GM12878 (cell line): Measurements from ENCODE around the gene TMPRSS11D. TPM values are rescaled to one million over a fixed set of nuclear protein-coding genes. Genes with fewer than 3 reads are reported as not detected.
A peak's percentile ranks its signal among the peaks of the same experiment; 100 is the strongest.

Source experiments
- ATAC-seq: fragments of 200-7000 bp; cut with Tn5 transposase; 3 replicates; pipeline ENCODE4 v1.9.1; 2020; ENCODE audit warnings: mild to moderate bottlenecking, moderate library complexity
- BruUV-seq: library from RNA; stranded (reverse); fragments of 400-500 nt; replicated peaks from 2 replicates; lab custom pipeline; 2021; lab: Mats Ljungman, UMichigan
- CTCF ChIA-PET: fragments of 300-600 bp; sonication (Branson Sonifier 250); formaldehyde crosslinking; extraction: SDS; loops from one replicate; lab custom pipeline; 2021; ENCODE audit warnings: inconsistent platforms; lab: Yijun Ruan, JAX
- POLR2A ChIA-PET: fragments of 350-600 bp; formaldehyde crosslinking; extraction: SDS; loops from one replicate; lab custom pipeline; 2021; ENCODE audit warnings: inconsistent platforms; lab: Charles Lee
- RAD21 ChIA-PET: fragments of 300-600 bp; sonication (Branson Sonifier 250); formaldehyde crosslinking; loops from one replicate; lab custom pipeline; 2023; ENCODE audit warnings: antibody characterized with exemption; ENCODE audit not compliant: unreplicated experiment; lab: Charles Lee
- SMC1A ChIA-PET: fragments of 300-600 bp; sonication (Branson Sonifier 250); formaldehyde crosslinking; loops from one replicate; lab custom pipeline; 2023; ENCODE audit not compliant: unreplicated experiment, uncharacterized antibody; lab: Charles Lee
- DNase-seq: peaks from one replicate; pipeline ENCODE4 v3.0.0-alpha.2; 2011; ENCODE audit warnings: low read depth, low spot score
- FAIRE-seq: peaks from 3 replicates; lab custom pipeline; 2011; peaks lifted over from hg19 to GRCh38; lab: Jason Lieb, UNC
- H2AFZ ChIP-seq: 2 replicates; pipeline ENCODE4 v1.6.0; 2011; ENCODE audit warnings: low read depth, low read length, control low read depth; ENCODE audit not compliant: control insufficient read depth
- H3K27ac ChIP-seq: 2 replicates; pipeline ENCODE4 v1.5.1; 2011; ENCODE audit warnings: control low read depth; ENCODE audit not compliant: control insufficient read depth, insufficient read depth
- H3K27me3 ChIP-seq, 2 experiments: replicated peaks in 1 of 2; 2 replicates each; pipeline versions ENCODE4 v1.6.0 to v1.6.1; 2011; ENCODE audit warnings: low read length in 1 of 2; ENCODE audit not compliant: control insufficient read depth in 2 of 2, insufficient read depth in 2 of 2
- H3K36me3 ChIP-seq, 2 experiments: 2 replicates each; pipeline ENCODE4 v1.5.1; 2011; ENCODE audit warnings: low read length in 1 of 2; ENCODE audit not compliant: control insufficient read depth in 2 of 2, insufficient read depth in 2 of 2
- H3K4me1 ChIP-seq: 2 replicates; pipeline ENCODE4 v1.6.1; 2011; ENCODE audit warnings: mild to moderate bottlenecking, low read length, moderate library complexity, mixed read lengths; ENCODE audit not compliant: control insufficient read depth, insufficient read depth
- H3K4me2 ChIP-seq: 2 replicates; pipeline ENCODE4 v1.6.0; 2011; ENCODE audit warnings: control low read depth; ENCODE audit not compliant: control insufficient read depth, insufficient read depth
- H3K4me3 ChIP-seq: fragments of 200-600 bp; sonication (generic); 2 replicates; pipeline ENCODE4 v1.5.1; 2016
- H3K79me2 ChIP-seq: 2 replicates; pipeline ENCODE4 v1.6.0; 2011; ENCODE audit warnings: low read length; ENCODE audit not compliant: control insufficient read depth, insufficient read depth
- H3K9ac ChIP-seq: 2 replicates; pipeline ENCODE4 v1.8.0; 2011; ENCODE audit warnings: low read length, control low read depth, mixed read lengths; ENCODE audit not compliant: control insufficient read depth, insufficient read depth
- H3K9me3 ChIP-seq: replicated peaks from 3 replicates; pipeline ENCODE4 v1.5.1; 2011; ENCODE audit warnings: mild to moderate bottlenecking, low read length; ENCODE audit not compliant: control insufficient read depth, insufficient read depth
- H4K20me1 ChIP-seq: 2 replicates; pipeline ENCODE4 v1.6.0; 2011; ENCODE audit not compliant: control insufficient read depth, insufficient read depth
- E2F4 ChIP-seq: IDR thresholded peaks from 2 replicates; pipeline ENCODE4 v1.6.1; 2012; ENCODE audit warnings: low read depth, low read length, improper control_type of control experiment
- RAD21 ChIP-seq: IDR thresholded peaks from 2 replicates; pipeline ENCODE4 v1.6.1; 2011; ENCODE audit warnings: mild to moderate bottlenecking, low read depth, low read length, moderate library complexity; ENCODE audit not compliant: insufficient read depth
- SMC3 ChIP-seq: IDR thresholded peaks from 2 replicates; pipeline ENCODE4 v1.6.1; 2011; ENCODE audit warnings: low read length, improper control_type of control experiment, borderline replicate concordance
- WGBS: methylation state at CpG from one replicate; pipeline ENCODE4 v1.1.6; 2016; ENCODE audit warnings: low lambda C conversion rate; ENCODE audit not compliant: insufficient replicate concordance, insufficient coverage; ENCODE audit errors: missing lambda C conversion rate; 5-methylcytosine and 5-hydroxymethylcytosine counted together
- in situ Hi-C: fragments of 300-500 bp; cut with MboI; formaldehyde crosslinking; loops from 9 replicates; pipeline ENCODE4 v1.14.3; 2018; ENCODE audit warnings: mixed read lengths
- intact Hi-C: fragments of 100-400 bp; cut with micrococcal nuclease; formaldehyde crosslinking; loops from one replicate; pipeline ENCODE4 v1.14.2; 2022; ENCODE audit not compliant: unreplicated experiment
- polyA plus RNA-seq, 11 experiments: library from polyadenylated mRNA; depleted of rRNA in 4 of 11; unstranded in 6 of 11; stranded (reverse) in 5 of 11; fragments of >200 nt; fragmentation: Nextera tagmentation in 4 of 11; fragmentation: Illumina TruSeq in 1 of 11; extraction: Ambion mirVana in 4 of 11; extraction: Trizol in 1 of 11; gene quantifications; 1 replicate in 1 of 11; 2 replicates in 10 of 11; pipeline versions ENCODE4 v1.2.1 to v1.2.3, GENCODE V29; 2011 to 2016; ENCODE audit warnings: inconsistent platforms in 2 of 11, missing spikeins in 2 of 11, low read depth in 1 of 11
- total RNA-seq, 4 experiments: library from RNA; depleted of rRNA in 3 of 4; stranded (reverse); fragments of >200 nt in 3 of 4; fragmentation: Illumina TruSeq in 1 of 4; extraction: Trizol in 1 of 4; gene quantifications; 2 replicates each; pipeline versions ENCODE4 v1.2.1 to v1.2.3, GENCODE V29; 2013 to 2021
- TF ChIP-seq, protein P1 (sequence below), 3 experiments: IDR thresholded peaks in 2 of 3; conservative IDR thresholded peaks in 1 of 3; 2 replicates each; pipeline ENCODE4 v1.5.1; 2011; ENCODE audit warnings: low read depth in 3 of 3, low read length in 3 of 3, mild to moderate bottlenecking in 3 of 3, control low read depth in 2 of 3, moderate library complexity in 2 of 3, inconsistent platforms in 1 of 3, mixed read lengths in 1 of 3; ENCODE audit not compliant: control insufficient read depth in 2 of 3, insufficient read depth in 1 of 3; ENCODE audit errors: extremely low read depth in 1 of 3

TMPRSS11D gene
- total and polyA plus RNA-seq, 10 of the 15 experiments (the other 5 are each of a cell fraction or from before 2014, with no cell fraction given): not detected

GRCh38 chr4:67909905-67910584, 26.2 kb upstream of the TMPRSS11D start:
- FAIRE-seq (peak; percentile 41), DNase-seq (no peak), ATAC-seq (peak; percentile 40; the same call in 1 of the 3 replicates)
- WGBS: 8% methylated on average over 6 of the region's 6 CpGs
- no peak overlapping the region for H3K4me2 ChIP-seq
- in situ Hi-C loops (no loop called here), intact Hi-C loops (loop anchor here (1.0 to 10.0 kb wide), 3 partner anchors 165 to 361 kb away; no protein-coding TSS in a partner anchor)
- no peaks in the 10 kb centered on the region for H4K20me1 ChIP-seq
- no peaks in the 10 kb centered on the region for H3K4me1 ChIP-seq
- no peak overlapping the region for H3K4me3 ChIP-seq
- H3K36me3 ChIP-seq: no peaks in the 10 kb centered on the region
- CTCF ChIA-PET: interaction anchor here (0.7 to 3.9 kb wide), 16 partner anchors 9 to 364 kb away, joined by 3 to 29 read pairs (median 4); no protein-coding TSS in a partner anchor
- no peak overlapping the region for H3K27ac ChIP-seq
- BruUV-seq: no TSS peak
- no peak overlapping the region for H3K9ac ChIP-seq
- RAD21 ChIA-PET: interaction anchor here (1.2 kb wide), 1 partner anchor 360 kb away, joined by 7 read pairs; no protein-coding TSS in a partner anchor
- SMC1A ChIA-PET: interaction anchor here (0.7 to 4.4 kb wide), 6 partner anchors 9 to 367 kb away, joined by 3 to 14 read pairs (median 4); no protein-coding TSS in a partner anchor
- no peaks in the 10 kb centered on the region for H3K9me3 ChIP-seq
- POLR2A ChIA-PET: no interaction called here
- no peaks in the 10 kb centered on the region for H3K27me3 ChIP-seq
- TF ChIP-seq, protein P1, sequence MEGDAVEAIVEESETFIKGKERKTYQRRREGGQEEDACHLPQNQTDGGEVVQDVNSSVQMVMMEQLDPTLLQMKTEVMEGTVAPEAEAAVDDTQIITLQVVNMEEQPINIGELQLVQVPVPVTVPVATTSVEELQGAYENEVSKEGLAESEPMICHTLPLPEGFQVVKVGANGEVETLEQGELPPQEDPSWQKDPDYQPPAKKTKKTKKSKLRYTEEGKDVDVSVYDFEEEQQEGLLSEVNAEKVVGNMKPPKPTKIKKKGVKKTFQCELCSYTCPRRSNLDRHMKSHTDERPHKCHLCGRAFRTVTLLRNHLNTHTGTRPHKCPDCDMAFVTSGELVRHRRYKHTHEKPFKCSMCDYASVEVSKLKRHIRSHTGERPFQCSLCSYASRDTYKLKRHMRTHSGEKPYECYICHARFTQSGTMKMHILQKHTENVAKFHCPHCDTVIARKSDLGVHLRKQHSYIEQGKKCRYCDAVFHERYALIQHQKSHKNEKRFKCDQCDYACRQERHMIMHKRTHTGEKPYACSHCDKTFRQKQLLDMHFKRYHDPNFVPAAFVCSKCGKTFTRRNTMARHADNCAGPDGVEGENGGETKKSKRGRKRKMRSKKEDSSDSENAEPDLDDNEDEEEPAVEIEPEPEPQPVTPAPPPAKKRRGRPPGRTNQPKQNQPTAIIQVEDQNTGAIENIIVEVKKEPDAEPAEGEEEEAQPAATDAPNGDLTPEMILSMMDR (IDR thresholded peaks at IDR 0.05 in 2 of 3, conservative IDR thresholded peaks at IDR 0.05 in 1 of 3; ENCODE audit: control insufficient read depth in 2 of 3, extremely low read depth in 1 of 3, insufficient read depth in 1 of 3, low read depth in 3 of 3, low read length in 3 of 3): peak; percentile 44 to 54 (median 51); a peak in 5 of 6 replicates
- TF ChIP-seq RAD21 (peak; percentile 57), E2F4 (no peak), SMC3 (peak; percentile 67; the same call in 1 of the 2 replicates)
- H3K79me2 ChIP-seq: no peaks in the 10 kb centered on the region
- no peak overlapping the region for H2AFZ ChIP-seq
